Mammary epithelial cell (primary cell): ENCODE measurements around the gene SERPINA6.

Experiments
- CTCF ChIP-seq, 2 donors: IDR thresholded peaks in 1 of 2; conservative IDR thresholded peaks in 1 of 2; 2 replicates each; pipeline ENCODE4 v1.5.1; 2011 to 2012; ENCODE audit warnings: inconsistent platforms in 2 of 2, low read length in 2 of 2, mild to moderate bottlenecking in 2 of 2, control low read depth in 1 of 2, low read depth in 1 of 2; ENCODE audit not compliant: insufficient read depth in 1 of 2; ENCODE audit errors: extremely low read depth in 1 of 2
- EZH2 ChIP-seq: IDR thresholded peaks from 2 replicates; pipeline ENCODE4 v1.6.1; 2012; ENCODE audit warnings: low read length, inconsistent platforms, borderline replicate concordance

- TF ChIP-seq CTCF (conservative IDR thresholded peaks at IDR 0.05 in 1 of 2, IDR thresholded peaks at IDR 0.05 in 1 of 2; ENCODE audit: extremely low read depth in 1 of 2, insufficient read depth in 1 of 2, low read depth in 1 of 2, low read length in 2 of 2) (no peak), EZH2 (no peak)
Measured at GRCh38 chr14:94320243-94320642, 2.9 kb downstream of the SERPINA6 start.
